ENCODE data around the gene TTC6. TPM values are rescaled to one million over a fixed set of nuclear protein-coding genes. Genes with fewer than 3 reads are reported as not detected.

The TTC6 gene
- total and polyA plus RNA-seq, 10 donors = not detected

- H3K27me3 ChIP-seq (replicated peaks in 1 of 7) = peaks cover 15 to 100% (median 98%) of the 10 kb centered on the region in 7 donors
- H3K36me3 ChIP-seq = no peaks in the 10 kb centered on the region
- H3K4me3 ChIP-seq = no peak overlapping the region
- WGBS, 5 donors = 10 to 13% (median 12%) methylated on average over 7 of the region's 7 CpGs
- no peak for DNase-seq
- H3K4me1 ChIP-seq = peaks cover 11 to 55% (median 30%) of the 10 kb centered on the region in 6 donors
- intact Hi-C loops (cut with DNase I; ENCODE audit: low total_unique reads) = no loop called here
- no peak overlapping the region for H3K27ac ChIP-seq
- peaks cover 0 to 24% (median 0%) of the 10 kb centered on the region in 8 donors for H3K9me3 ChIP-seq
- TF ChIP-seq, protein P1, sequence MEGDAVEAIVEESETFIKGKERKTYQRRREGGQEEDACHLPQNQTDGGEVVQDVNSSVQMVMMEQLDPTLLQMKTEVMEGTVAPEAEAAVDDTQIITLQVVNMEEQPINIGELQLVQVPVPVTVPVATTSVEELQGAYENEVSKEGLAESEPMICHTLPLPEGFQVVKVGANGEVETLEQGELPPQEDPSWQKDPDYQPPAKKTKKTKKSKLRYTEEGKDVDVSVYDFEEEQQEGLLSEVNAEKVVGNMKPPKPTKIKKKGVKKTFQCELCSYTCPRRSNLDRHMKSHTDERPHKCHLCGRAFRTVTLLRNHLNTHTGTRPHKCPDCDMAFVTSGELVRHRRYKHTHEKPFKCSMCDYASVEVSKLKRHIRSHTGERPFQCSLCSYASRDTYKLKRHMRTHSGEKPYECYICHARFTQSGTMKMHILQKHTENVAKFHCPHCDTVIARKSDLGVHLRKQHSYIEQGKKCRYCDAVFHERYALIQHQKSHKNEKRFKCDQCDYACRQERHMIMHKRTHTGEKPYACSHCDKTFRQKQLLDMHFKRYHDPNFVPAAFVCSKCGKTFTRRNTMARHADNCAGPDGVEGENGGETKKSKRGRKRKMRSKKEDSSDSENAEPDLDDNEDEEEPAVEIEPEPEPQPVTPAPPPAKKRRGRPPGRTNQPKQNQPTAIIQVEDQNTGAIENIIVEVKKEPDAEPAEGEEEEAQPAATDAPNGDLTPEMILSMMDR (IDR thresholded peaks at IDR 0.05 in 8 of 11, conservative IDR thresholded peaks at IDR 0.05 in 3 of 11) = no peak
- TF ChIP-seq POLR2AphosphoS5 (IDR thresholded peaks at IDR 0.05) (no peak), POLR2A (IDR thresholded peaks at IDR 0.05) (no peak)
Observed at GRCh38 chr14:37596790-37597472, 1.5 kb downstream of the TTC6 start.

GRCh38 chr14:37597538-37597913 is 2.1 kb downstream of the TTC6 start:
- no peaks in the 10 kb centered on the region for H3K36me3 ChIP-seq
- 8 to 18% (median 12%) methylated on average over 19 to 20 of the region's 20 CpGs for WGBS, 5 donors
- intact Hi-C loops (cut with DNase I; ENCODE audit: low total_unique reads) = no loop called here
- peak overlapping the region in 1 of 8 donors; percentile 49 for H3K4me3 ChIP-seq
- no peak overlapping the region for H3K27ac ChIP-seq
- peaks cover 9 to 100% (median 97%) of the 10 kb centered on the region in 7 donors for H3K27me3 ChIP-seq (replicated peaks in 1 of 7)
- no peak for DNase-seq
- TF ChIP-seq POLR2A (IDR thresholded peaks at IDR 0.05) (no peak), POLR2AphosphoS5 (IDR thresholded peaks at IDR 0.05) (no peak)
- TF ChIP-seq, protein P1 (IDR thresholded peaks at IDR 0.05 in 8 of 11, conservative IDR thresholded peaks at IDR 0.05 in 3 of 11) = no peak
- H3K4me1 ChIP-seq = peaks cover 11 to 51% (median 28%) of the 10 kb centered on the region in 6 donors
- peaks cover 0 to 18% (median 0%) of the 10 kb centered on the region in 8 donors for H3K9me3 ChIP-seq

- WGBS, 5 donors = 5 to 9% (median 7%) methylated on average over 22 to 50 of the region's 50 CpGs
- DNase-seq = no peak
- Histone ChIP-seq H3K36me3 (no peaks in the 10 kb centered on the region), H3K27me3 (replicated peaks in 1 of 7) (peaks cover 5 to 100% (median 97%) of the 10 kb centered on the region in 7 donors), H3K27ac (no peak overlapping the region), H3K4me3 (peak overlapping the region in 3 of 8 donors; percentile 4 to 49 (median 10)), H3K4me1 (peaks cover 11 to 51% (median 27%) of the 10 kb centered on the region in 6 donors), H3K9me3 (peaks cover 0 to 14% (median 0%) of the 10 kb centered on the region in 8 donors)
- TF ChIP-seq POLR2AphosphoS5 (IDR thresholded peaks at IDR 0.05) = no peak
- TF ChIP-seq, protein P1 (IDR thresholded peaks at IDR 0.05 in 8 of 11, conservative IDR thresholded peaks at IDR 0.05 in 3 of 11) = no peak
- intact Hi-C loops (cut with DNase I; ENCODE audit: low total_unique reads) = no loop called here
Observed at GRCh38 chr14:37597914-37598746, 2.7 kb downstream of the TTC6 start.
